Astrocyte of the spinal cord (primary cell): ENCODE data around the gene ETFB.

Experiments
- DNase-seq: peaks from one replicate; pipeline ENCODE4 v3.0.0; 2011; ENCODE audit warnings: low read depth, low spot score
- H3K4me3 ChIP-seq: 2 replicates; pipeline ENCODE4 v1.5.1; 2011; ENCODE audit warnings: low read depth, mild to moderate bottlenecking, low read length, moderate library complexity
- CTCF ChIP-seq: IDR thresholded peaks from 2 replicates; pipeline ENCODE4 v1.5.1; 2012; ENCODE audit warnings: low read depth, mild to moderate bottlenecking, low read length, inconsistent platforms
- in situ Hi-C: cut with HindIII; loops from 2 replicates; pipeline ENCODE4 v1.10.0; 2017; ENCODE audit warnings: low sequenced_read_pairs

ETFB gene

GRCh38 chr19:51327066-51328001 is 38.9 kb downstream of the ETFB start:
- TF ChIP-seq CTCF, result no peak
- in situ Hi-C loops, result no loop called here
- H3K4me3 ChIP-seq, result no peak overlapping the region
- no peak for DNase-seq

DNA sequence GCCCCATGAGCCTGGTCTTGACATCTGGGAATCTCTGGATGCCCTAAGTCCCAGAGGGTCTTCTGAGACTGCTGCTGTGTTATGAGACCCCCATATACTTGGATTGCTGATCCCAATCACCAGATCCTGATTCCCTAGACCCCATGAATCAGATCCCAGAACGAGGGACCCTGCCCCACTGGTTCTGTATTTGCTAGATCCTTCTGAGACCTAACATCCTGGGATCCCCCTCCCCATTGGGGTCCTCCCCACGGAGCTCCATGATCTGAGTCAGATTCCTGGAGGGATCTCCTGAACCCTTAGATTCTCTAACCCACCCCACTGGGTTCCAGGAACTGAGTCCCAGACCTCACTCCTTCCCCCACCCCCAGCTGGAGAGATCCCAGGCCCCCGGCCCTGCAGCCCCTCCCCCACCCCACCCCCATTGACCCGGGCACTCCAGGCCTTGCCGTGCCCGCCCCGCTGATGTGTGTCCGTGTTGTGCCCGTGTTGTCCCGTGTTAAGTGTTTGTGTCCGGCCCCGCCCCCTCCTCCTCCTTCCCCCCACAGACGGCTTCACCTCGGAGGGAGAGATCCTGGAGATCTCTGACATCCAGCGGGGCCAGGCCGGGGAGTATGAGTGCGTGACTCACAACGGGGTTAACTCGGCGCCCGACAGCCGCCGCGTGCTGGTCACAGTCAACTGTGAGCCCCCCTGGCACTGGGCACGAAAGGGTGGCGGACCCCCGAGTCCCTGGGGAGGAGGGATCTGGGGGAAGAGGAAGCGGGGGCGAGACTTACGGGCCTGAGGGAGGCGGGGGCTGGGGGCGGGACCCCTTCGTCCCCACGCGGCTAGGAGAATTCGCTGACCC is 39.7 kb downstream of the ETFB start:
- no peak for TF ChIP-seq CTCF
- in situ Hi-C loops, result no loop called here
- H3K4me3 ChIP-seq, result no peak overlapping the region
- no peak for DNase-seq

GRCh38 chr19:51325161-51325976 is 40.8 kb downstream of the ETFB start:
- no peak for TF ChIP-seq CTCF
- DNase-seq, result no peak
- H3K4me3 ChIP-seq, result no peak overlapping the region
- in situ Hi-C loops, result no loop called here

- no peak for DNase-seq
- in situ Hi-C loops, result no loop called here
- no peak for TF ChIP-seq CTCF
- H3K4me3 ChIP-seq, result no peak overlapping the region
Measured at GRCh38 chr19:51324167-51324481, 42.1 kb downstream of the ETFB start.

GRCh38 chr19:51323481-51324166 is 42.6 kb downstream of the ETFB start:
- no peak for DNase-seq
- in situ Hi-C loops, result no loop called here
- TF ChIP-seq CTCF, result no peak
- H3K4me3 ChIP-seq, result no peak overlapping the region

GRCh38 chr19:51321799-51322198 is 44.4 kb downstream of the ETFB start:
- in situ Hi-C loops, result no loop called here
- no peak for TF ChIP-seq CTCF
- no peak for DNase-seq
- no peak overlapping the region for H3K4me3 ChIP-seq
